Forelimb muscle (tissue), 1 donor: ENCODE results near the gene NPIPA1. TPM values are rescaled to one million over a fixed set of nuclear protein-coding genes. Genes with fewer than 3 reads are reported as not detected.
"Not testable (repeated sequence)": the region's sequence is repeated elsewhere in the genome, so short reads cannot be mapped to it uniquely, and the experiment has no call there.

Experiments
- DNase-seq: peaks from one replicate; pipeline ENCODE4 v3.0.0-alpha.2; 2013; ENCODE audit warnings: low read depth
- polyA plus RNA-seq: library from polyadenylated mRNA; unstranded; fragments of 120-200 nt; gene quantifications from one replicate; pipeline ENCODE4 v1.2.1, GENCODE V29; 2013; ENCODE audit not compliant: insufficient read length

Gene NPIPA1
- polyA plus RNA-seq = 88.5 TPM

GRCh38 chr16:14937143-14937542, at the start of gene NPIPA1:
NPIPA1 (plus strand) TSS chr16:14937443; CDS start chr16:14937443, 0 bp downstream.
- not testable (repeated sequence) for DNase-seq

DNA sequence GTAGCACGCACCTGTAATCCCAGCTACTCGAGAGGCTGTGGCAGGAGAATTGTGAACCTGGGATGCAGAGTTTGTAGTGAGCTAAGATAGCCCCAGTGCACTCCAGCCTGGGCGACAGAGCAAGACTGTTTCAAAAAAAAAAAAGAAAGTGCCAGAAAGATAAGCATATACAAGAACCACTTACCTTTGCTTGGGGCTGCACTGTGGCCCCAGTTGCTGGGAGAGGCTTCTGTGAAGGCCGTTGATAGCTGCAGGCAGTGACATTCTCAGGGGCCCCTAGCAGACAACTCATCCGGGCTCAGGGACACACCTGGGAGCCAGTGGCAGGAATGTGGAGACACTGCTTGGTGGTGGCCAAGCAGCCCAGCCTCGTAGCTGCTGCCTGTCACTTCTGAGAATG, 45.1 kb upstream of the NPIPA1 start:
- not testable (repeated sequence) for DNase-seq

DNA sequence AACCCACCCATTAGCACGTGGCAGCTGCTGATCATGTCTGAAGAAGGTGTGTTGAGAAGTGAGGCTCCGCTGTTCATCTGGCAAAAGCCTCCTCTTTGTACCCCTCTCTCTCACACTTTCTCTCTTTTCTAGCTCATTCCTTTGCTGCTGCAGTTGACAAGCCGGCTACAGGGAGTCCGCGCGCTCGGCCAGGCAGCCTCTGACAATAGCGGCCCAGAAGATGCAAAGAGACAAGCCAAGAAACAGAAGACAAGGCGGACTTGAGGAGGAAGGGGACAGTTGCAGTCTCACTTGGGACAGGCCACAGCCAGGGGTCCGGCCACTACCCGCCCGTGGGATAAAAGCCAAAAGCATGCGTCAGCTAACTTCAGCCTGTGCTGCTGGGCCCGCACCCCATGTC, 41.9 kb upstream of the NPIPA1 start:
- not testable (repeated sequence) for DNase-seq

DNA sequence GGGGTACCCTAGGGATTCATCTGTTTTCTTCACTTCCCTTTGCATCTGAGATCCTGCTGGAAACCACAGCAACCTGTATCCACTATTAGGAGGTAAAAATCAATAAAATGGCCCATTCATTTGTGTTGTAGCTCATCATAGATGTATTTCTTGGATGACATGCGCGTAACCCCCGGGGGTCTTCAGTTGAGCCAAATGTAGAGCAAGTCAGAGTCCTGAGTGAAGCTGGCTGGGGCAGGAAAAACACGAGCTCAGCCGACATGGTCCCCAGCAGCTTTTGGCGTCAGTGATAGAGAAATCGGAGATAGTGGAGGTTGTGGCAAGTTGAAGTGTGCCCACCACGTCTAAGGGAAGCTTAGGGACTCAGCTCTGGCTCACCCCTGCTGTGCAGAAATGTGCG, 41.2 kb upstream of the NPIPA1 start:
- DNase-seq = not testable (repeated sequence)

DNA sequence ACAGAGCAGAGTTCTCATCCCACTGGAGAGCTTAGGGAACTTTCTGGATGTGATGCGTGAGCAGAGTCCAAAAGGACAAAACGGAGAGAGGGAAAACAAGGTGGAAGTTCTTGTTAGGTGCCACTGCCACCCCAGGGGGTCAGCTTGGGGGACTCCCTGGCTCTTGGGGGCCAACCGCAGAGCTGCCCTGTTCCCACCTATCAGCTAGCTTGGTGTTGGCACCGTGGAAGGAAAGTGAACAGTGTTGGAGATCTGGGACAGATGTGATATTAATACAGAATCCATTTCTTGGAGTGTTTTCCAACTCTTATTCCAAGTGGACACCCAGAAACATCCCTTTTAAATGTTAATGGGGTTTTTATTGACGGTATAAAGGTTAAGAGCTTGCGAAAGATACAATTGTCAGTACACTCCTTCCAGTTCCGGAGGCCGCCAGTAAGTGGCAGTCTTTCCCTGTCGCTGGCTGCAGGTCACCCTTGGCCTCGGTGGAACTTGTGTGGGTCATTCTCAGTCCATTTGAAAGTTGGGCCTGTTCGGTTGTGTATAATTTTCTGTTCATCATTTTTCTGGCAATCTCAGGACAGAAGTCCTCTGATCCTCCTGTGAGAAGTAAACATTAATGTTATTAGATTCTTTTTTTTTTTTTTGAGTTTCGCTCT, 40.1 kb upstream of the NPIPA1 start:
- DNase-seq = not testable (repeated sequence)

GRCh38 chr16:14898162-14898561, 39.1 kb upstream of the NPIPA1 start:
- DNase-seq = not testable (repeated sequence)

DNA sequence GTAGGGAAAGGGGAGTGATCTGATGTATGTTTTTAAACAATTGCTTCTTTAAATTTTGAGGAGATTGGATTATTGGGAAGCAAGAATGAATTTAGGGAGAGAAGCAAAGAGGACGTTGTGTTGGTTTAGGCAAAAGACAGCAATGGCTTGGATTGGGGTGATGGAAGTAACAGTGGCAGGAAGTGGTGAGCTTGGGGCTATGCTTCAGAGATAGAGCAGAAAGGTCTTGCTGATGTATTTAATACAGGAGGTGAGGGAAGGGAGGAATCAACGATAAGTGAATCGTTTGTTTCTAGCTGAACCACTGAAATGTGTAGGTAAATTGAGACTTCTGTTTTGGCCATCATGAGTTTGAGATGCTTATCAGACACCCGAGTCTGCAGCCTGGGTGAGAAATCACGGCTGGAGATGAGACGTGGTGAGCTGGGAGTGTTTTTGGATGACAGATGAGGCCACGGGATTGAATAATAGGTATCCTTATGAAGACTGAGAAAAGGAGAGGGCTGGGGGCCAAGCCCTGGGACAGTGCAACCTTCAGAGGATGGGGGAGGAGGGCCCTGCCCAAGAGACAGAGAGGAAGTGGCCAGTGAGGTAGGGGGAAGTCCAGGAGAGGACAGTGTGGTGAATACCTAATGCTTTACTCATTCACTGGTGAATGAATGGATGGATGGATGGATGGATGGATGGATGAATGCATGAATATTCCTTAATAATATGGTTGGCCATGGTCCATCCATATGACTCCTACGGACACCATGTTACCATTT, 33.9 kb upstream of the NPIPA1 start:
- DNase-seq = not testable (repeated sequence)

GRCh38 chr16:14909744-14910143, 27.5 kb upstream of the NPIPA1 start:
- not testable (repeated sequence) for DNase-seq

GRCh38 chr16:14910833-14911629, 26.2 kb upstream of the NPIPA1 start:
- DNase-seq = not testable (repeated sequence)

- DNase-seq = not testable (repeated sequence)
Measured at GRCh38 chr16:14911954-14912353, 25.3 kb upstream of the NPIPA1 start.

GRCh38 chr16:14912588-14912987, 24.7 kb upstream of the NPIPA1 start:
- DNase-seq = not testable (repeated sequence)

- not testable (repeated sequence) for DNase-seq
Measured at GRCh38 chr16:14918504-14918903, 18.7 kb upstream of the NPIPA1 start.

- not testable (repeated sequence) for DNase-seq
Measured at GRCh38 chr16:14919837-14920600, 17.2 kb upstream of the NPIPA1 start.

DNA sequence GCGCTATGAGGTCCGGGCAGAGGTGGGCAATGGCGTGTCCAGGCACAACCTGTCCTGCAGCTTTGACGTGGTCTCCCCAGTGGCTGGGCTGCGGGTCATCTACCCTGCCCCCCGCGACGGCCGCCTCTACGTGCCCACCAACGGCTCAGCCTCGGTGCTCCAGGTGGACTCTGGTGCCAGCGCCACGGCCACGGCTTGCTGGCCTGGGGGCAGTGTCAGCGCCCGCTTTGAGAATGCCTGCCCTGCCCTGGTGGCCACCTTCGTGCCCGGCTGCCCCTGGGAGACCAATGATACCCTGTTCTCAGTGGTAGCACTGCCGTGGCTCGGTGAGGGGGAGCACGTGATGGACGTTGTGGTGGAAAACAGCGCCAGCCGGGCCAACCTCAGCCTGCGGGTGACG, 15.0 kb upstream of the NPIPA1 start:
- not testable (repeated sequence) for DNase-seq

DNA sequence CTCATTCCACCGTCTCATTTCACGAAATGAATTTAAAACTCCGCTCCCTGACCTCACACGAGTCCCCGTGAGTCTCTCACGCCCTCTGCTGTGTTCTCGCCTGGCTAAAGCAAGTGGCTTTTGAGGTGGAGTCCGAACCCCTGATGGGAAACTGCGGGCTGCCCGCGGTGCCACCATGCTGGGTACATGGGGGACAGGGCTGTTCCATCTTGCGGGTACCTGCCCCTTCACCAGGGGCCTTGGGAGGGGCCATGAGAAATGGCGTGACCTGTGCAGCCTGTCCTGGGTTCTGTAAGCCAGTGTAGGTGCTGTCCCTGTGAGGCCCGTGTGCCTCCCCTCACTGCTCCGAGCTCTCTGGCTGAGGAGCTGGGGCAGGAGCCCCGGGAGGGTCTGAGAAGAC, 14.3 kb upstream of the NPIPA1 start:
- DNase-seq = not testable (repeated sequence)

- not testable (repeated sequence) for DNase-seq
Measured at GRCh38 chr16:14923394-14924088, 13.7 kb upstream of the NPIPA1 start.

- DNase-seq = not testable (repeated sequence)
Measured at GRCh38 chr16:14924359-14924758, 12.9 kb upstream of the NPIPA1 start.

DNA sequence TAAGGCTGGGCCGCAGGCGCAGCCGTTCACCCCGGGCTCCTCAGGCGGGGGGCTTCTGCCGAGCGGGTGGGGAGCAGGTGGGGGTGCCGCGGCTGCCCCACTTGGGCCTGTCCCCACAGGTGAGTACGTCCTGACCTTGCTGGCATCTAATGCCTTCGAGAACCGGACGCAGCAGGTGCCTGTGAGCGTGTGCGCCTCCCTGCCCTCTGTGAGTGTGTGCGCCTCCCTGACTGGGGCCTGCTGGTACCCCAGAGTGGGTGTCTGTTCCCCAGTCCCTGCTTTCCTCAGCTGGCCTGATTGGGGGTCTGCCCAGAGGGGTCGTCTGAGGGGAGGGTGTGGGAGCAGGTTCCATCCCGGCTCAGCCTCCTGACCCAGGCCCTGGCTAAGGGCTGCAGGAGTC, 12.3 kb upstream of the NPIPA1 start:
- DNase-seq = not testable (repeated sequence)

DNA sequence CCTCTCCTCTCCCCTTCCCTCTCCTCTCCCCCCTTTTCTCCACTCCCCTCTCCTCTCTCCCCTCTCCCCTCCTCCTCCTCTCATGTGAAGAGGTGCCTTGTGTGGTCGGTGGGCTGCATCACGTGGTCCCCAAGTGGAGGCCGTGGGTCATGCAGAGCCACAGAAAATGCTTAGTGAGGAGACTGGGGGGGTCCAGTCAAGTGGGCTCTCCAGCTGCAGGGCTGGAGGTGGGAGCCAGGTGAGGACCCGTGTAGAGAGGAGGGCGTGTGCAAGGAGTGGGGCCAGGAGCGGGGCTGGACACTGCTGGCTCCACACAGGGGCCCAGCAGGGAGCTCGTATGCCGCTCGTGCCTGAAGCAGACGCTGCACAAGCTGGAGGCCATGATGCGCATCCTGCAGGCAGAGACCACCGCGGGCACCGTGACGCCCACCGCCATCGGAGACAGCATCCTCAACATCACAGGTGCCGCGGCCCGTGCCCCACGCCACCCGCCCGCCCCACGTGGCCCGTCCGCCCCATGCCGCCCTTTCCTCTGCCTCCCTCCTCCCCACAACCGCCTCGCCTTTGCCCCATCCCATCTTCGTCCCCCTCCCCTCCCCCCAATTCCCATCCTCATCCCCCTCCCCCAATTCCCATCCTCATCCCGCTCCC, 9.1 kb upstream of the NPIPA1 start:
- DNase-seq = not testable (repeated sequence)

DNA sequence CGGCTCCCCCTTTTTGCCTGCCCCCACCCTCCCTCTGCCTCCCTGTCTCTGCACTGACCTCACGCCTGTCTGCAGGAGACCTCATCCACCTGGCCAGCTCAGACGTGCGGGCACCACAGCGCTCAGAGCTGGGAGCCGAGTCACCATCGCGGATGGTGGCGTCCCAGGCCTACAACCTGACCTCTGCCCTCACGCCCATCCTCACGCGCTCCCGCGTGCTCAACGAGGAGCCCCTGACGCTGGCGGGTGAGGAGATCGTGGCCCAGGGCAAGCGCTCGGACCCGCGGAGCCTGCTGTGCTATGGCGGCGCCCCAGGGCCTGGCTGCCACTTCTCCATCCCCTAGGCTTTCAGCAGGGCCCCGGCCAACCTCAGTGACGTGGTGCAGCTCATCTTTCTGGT, 8.1 kb upstream of the NPIPA1 start:
- not testable (repeated sequence) for DNase-seq
